SK-N-SH (cell line): ENCODE data around the gene IDH2. TPM values are rescaled to one million over a fixed set of nuclear protein-coding genes. Genes with fewer than 3 reads are reported as not detected.

Experiments used
- CTCF ChIA-PET: fragments of 300-600, 350-600 bp; formaldehyde crosslinking; extraction: SDS; loops from one replicate; lab custom pipeline; 2021; lab: Yijun Ruan, JAX
- POLR2A ChIA-PET: fragments of 350-600 bp; sonication (Branson Sonifier 250); formaldehyde crosslinking; extraction: SDS; loops from one replicate; lab custom pipeline; 2020; ENCODE audit warnings: antibody characterized with exemption, inconsistent platforms; lab: Yijun Ruan, JAX
- DNase-seq: peaks from one replicate; pipeline ENCODE4 v3.0.0; 2012
- H2AFZ ChIP-seq: fragments of 200-600 bp; sonication (generic); 2 replicates; pipeline ENCODE4 v1.8.1; 2016; ENCODE audit warnings: antibody characterized with exemption, mild to moderate bottlenecking, low read depth
- H3F3A ChIP-seq: fragments of 200-600 bp; sonication (generic); replicated peaks from 2 replicates; pipeline ENCODE3; 2016; ENCODE audit warnings: antibody characterized with exemption, mild to moderate bottlenecking; ENCODE audit not compliant: insufficient read depth
- H3K27ac ChIP-seq, 2 experiments: fragments of 200-500 bp in 1 of 2; fragments of 200-600 bp in 1 of 2; sonication (Bioruptor generic) in 1 of 2; sonication (generic), shearing (Covaris generic) in 1 of 2; 2 replicates each; pipeline versions ENCODE4 v1.5.1 to v1.6.1; 2014 to 2016; ENCODE audit warnings: low read depth in 2 of 2, inconsistent platforms in 1 of 2, low read length in 1 of 2, mild to moderate bottlenecking in 1 of 2, mixed read lengths in 1 of 2
- H3K27me3 ChIP-seq: fragments of 200-600 bp; sonication (generic), shearing (Covaris generic); 2 replicates; pipeline ENCODE4 v1.6.1; 2016; ENCODE audit warnings: mixed run types; ENCODE audit not compliant: insufficient read depth
- H3K36me3 ChIP-seq, 2 experiments: fragments of 200-500 bp in 1 of 2; fragments of 200-600 bp in 1 of 2; sonication (Bioruptor generic) in 1 of 2; sonication (generic) in 1 of 2; replicated peaks in 1 of 2; 2 replicates each; pipeline versions ENCODE3 to v1.5.1; 2014 to 2016; ENCODE audit warnings: low read length in 1 of 2, mild to moderate bottlenecking in 1 of 2; ENCODE audit not compliant: insufficient read depth in 2 of 2, control insufficient read depth in 1 of 2
- H3K4me1 ChIP-seq, 2 experiments: fragments of 200-500 bp in 1 of 2; fragments of 200-600 bp in 1 of 2; sonication (Bioruptor generic) in 1 of 2; sonication (generic), shearing (Covaris generic) in 1 of 2; 2 replicates each; pipeline versions ENCODE4 v1.5.1 to v1.6.1; 2014 to 2016; ENCODE audit warnings: low read depth in 1 of 2, low read length in 1 of 2, mixed run types in 1 of 2; ENCODE audit not compliant: insufficient read depth in 2 of 2, control insufficient read depth in 1 of 2
- H3K4me2 ChIP-seq: fragments of 200-600 bp; sonication (generic), shearing (Covaris generic); 2 replicates; pipeline ENCODE4 v1.6.1; 2017; ENCODE audit warnings: mixed run types
- H3K4me3 ChIP-seq, 2 experiments: fragments of 200-500 bp in 1 of 2; fragments of 200-600 bp in 1 of 2; sonication (Bioruptor generic) in 1 of 2; sonication (generic), shearing (Covaris generic) in 1 of 2; 2 replicates each; pipeline versions ENCODE4 v1.5.1 to v1.8.1; 2014 to 2016; ENCODE audit warnings: low read depth in 2 of 2, inconsistent platforms in 1 of 2, low read length in 1 of 2, mild to moderate bottlenecking in 1 of 2, mixed read lengths in 1 of 2, moderate library complexity in 1 of 2
- H3K79me2 ChIP-seq: fragments of 200-600 bp; sonication (generic); 2 replicates; pipeline ENCODE4 v1.8.1; 2017; ENCODE audit warnings: mild to moderate bottlenecking; ENCODE audit not compliant: insufficient read depth
- H3K9ac ChIP-seq: fragments of 200-600 bp; sonication (generic); 2 replicates; pipeline ENCODE4 v1.6.1; 2017; ENCODE audit warnings: mixed run types
- H3K9me2 ChIP-seq: fragments of 200-600 bp; sonication (generic); 2 replicates; pipeline ENCODE4 v1.6.1; 2017; ENCODE audit warnings: mixed run types
- H3K9me3 ChIP-seq: fragments of 200-600 bp; sonication (generic); 2 replicates; pipeline ENCODE4 v1.6.1; 2017; ENCODE audit warnings: mixed run types, mild to moderate bottlenecking, moderate library complexity
- H4K20me1 ChIP-seq: fragments of 200-600 bp; sonication (generic); 2 replicates; pipeline ENCODE4 v1.6.1; 2017; ENCODE audit warnings: mild to moderate bottlenecking, mixed run types; ENCODE audit not compliant: insufficient read depth
- CHD2 ChIP-seq: fragments of 150-350 bp; IDR thresholded peaks from 2 replicates; pipeline ENCODE4 v1.6.1; 2018; ENCODE audit warnings: low read length; ENCODE audit not compliant: partially characterized antibody
- EZH2phosphoT487 ChIP-seq: fragments of 200-600 bp; sonication (generic); IDR thresholded peaks from 2 replicates; pipeline ENCODE4 v1.6.1; 2017; ENCODE audit warnings: low read depth, mixed run types, mild to moderate bottlenecking, antibody characterized with exemption, moderate library complexity, borderline replicate concordance
- FOXM1 ChIP-seq: IDR thresholded peaks from 2 replicates; pipeline ENCODE4 v1.4.0; 2012; ENCODE audit warnings: low read depth, mild to moderate bottlenecking
- MAX ChIP-seq: IDR thresholded peaks from 2 replicates; pipeline ENCODE4 v1.4.0; 2012; ENCODE audit warnings: low read depth
- MEF2A ChIP-seq: IDR thresholded peaks from 2 replicates; pipeline ENCODE4 v1.4.0; 2012; ENCODE audit warnings: low read depth, borderline replicate concordance
- MXI1 ChIP-seq: IDR thresholded peaks from 2 replicates; pipeline ENCODE4 v1.6.1; 2012; ENCODE audit warnings: mild to moderate bottlenecking, low read depth, low read length, improper control_type of control experiment
- PBX3 ChIP-seq: IDR thresholded peaks from 2 replicates; pipeline ENCODE4; 2012
- POLR2AphosphoS5 ChIP-seq: IDR thresholded peaks from 2 replicates; pipeline ENCODE4 v1.6.1; 2012; ENCODE audit warnings: low read depth, low read length
- RAD21 ChIP-seq: IDR thresholded peaks from 2 replicates; pipeline ENCODE4 v1.6.1; 2012; ENCODE audit warnings: mild to moderate bottlenecking, low read length
- RCOR1 ChIP-seq: fragments of 150-350 bp; IDR thresholded peaks from 2 replicates; pipeline ENCODE4 v1.6.1; 2017; ENCODE audit warnings: antibody characterized with exemption, low read length
- REST ChIP-seq: IDR thresholded peaks from 2 replicates; pipeline ENCODE4 v1.6.1; 2012; ENCODE audit warnings: mild to moderate bottlenecking, low read depth, low read length, moderate library complexity
- RFX5 ChIP-seq: IDR thresholded peaks from 2 replicates; pipeline ENCODE4 v1.6.1; 2012; ENCODE audit warnings: mild to moderate bottlenecking, improper control_type of control experiment, low read length
- SIN3A ChIP-seq: IDR thresholded peaks from 2 replicates; pipeline ENCODE4 v1.6.1; 2012; ENCODE audit warnings: low read depth, mild to moderate bottlenecking, low read length, moderate library complexity, borderline replicate concordance
- SMC3 ChIP-seq: IDR thresholded peaks from 2 replicates; pipeline ENCODE4 v1.6.1; 2012; ENCODE audit warnings: low read depth, low read length, improper control_type of control experiment
- TCF12 ChIP-seq: IDR thresholded peaks from 2 replicates; pipeline ENCODE4 v1.4.0; 2012
- TEAD4 ChIP-seq: IDR thresholded peaks from 2 replicates; pipeline ENCODE4 v1.4.0; 2012; ENCODE audit warnings: mild to moderate bottlenecking, borderline replicate concordance; ENCODE audit not compliant: insufficient read depth
- YY1 ChIP-seq: IDR thresholded peaks from 2 replicates; pipeline ENCODE4 v1.4.0; 2012; ENCODE audit warnings: low read depth, mild to moderate bottlenecking
- ZBTB33 ChIP-seq: IDR thresholded peaks from 2 replicates; pipeline ENCODE4 v1.4.0; 2012; ENCODE audit warnings: low read depth, borderline replicate concordance
- WGBS: methylation state at CpG from one replicate; pipeline ENCODE4 v1.1.6; 2017; ENCODE audit warnings: low lambda C conversion rate; 5-methylcytosine and 5-hydroxymethylcytosine counted together
- polyA plus RNA-seq, 3 experiments: library from polyadenylated mRNA; depleted of rRNA; stranded (reverse); fragments of >200 nt; gene quantifications; 2 replicates each; pipeline ENCODE4 v1.2.3, GENCODE V29; 2012
- TF ChIP-seq, protein P1 (sequence below): fragments of 150-350 bp; IDR thresholded peaks from 2 replicates; pipeline ENCODE4 v1.6.1; 2016; ENCODE audit warnings: mild to moderate bottlenecking, low read depth, low read length

The IDH2 gene
- polyA plus RNA-seq, 1 of the 3 experiments (the other 2 are of a cell fraction) = 25.2 TPM

GRCh38 chr15:90095521-90095959 lies 6.7 kb downstream of the IDH2 start:
- no peaks in the 10 kb centered on the region for H3K9me2 ChIP-seq
- no peak for TF ChIP-seq SIN3A
- no peak for TF ChIP-seq PBX3
- no peak for TF ChIP-seq MXI1
- TF ChIP-seq MEF2A = no peak
- no peak for TF ChIP-seq CHD2
- TF ChIP-seq REST = no peak
- no peak for TF ChIP-seq RAD21
- TF ChIP-seq, protein P1, sequence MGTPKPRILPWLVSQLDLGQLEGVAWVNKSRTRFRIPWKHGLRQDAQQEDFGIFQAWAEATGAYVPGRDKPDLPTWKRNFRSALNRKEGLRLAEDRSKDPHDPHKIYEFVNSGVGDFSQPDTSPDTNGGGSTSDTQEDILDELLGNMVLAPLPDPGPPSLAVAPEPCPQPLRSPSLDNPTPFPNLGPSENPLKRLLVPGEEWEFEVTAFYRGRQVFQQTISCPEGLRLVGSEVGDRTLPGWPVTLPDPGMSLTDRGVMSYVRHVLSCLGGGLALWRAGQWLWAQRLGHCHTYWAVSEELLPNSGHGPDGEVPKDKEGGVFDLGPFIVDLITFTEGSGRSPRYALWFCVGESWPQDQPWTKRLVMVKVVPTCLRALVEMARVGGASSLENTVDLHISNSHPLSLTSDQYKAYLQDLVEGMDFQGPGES = no peak
- no peak for TF ChIP-seq RCOR1
- TF ChIP-seq EZH2phosphoT487 = no peak
- no peak for TF ChIP-seq ZBTB33
- TF ChIP-seq TCF12 = no peak
- no peak for TF ChIP-seq YY1
- no peak for TF ChIP-seq TEAD4
- TF ChIP-seq SMC3 = no peak
- TF ChIP-seq MAX = no peak
- no peak for TF ChIP-seq FOXM1
- no peak for TF ChIP-seq POLR2AphosphoS5
- no peak for TF ChIP-seq RFX5
- no peak overlapping the region for H2AFZ ChIP-seq
- H3K36me3 ChIP-seq = no peaks in the 10 kb centered on the region
- H3F3A ChIP-seq = peaks cover 3% of the 10 kb centered on the region
- ChIA-PET CTCF (no interaction called here), POLR2A (no interaction called here)
- H4K20me1 ChIP-seq = no peaks in the 10 kb centered on the region
- H3K27me3 ChIP-seq = no peaks in the 10 kb centered on the region
- H3K4me3 ChIP-seq = no peak overlapping the region
- no peak overlapping the region for H3K27ac ChIP-seq
- no peak overlapping the region for H3K4me2 ChIP-seq
- no peak for DNase-seq
- peaks cover 8% of the 10 kb centered on the region for H3K79me2 ChIP-seq
- 86% methylated on average over 2 of the region's 3 CpGs for WGBS
- no peak overlapping the region for H3K9ac ChIP-seq
- no peaks in the 10 kb centered on the region for H3K9me3 ChIP-seq
- peaks cover 5 to 19% of the 10 kb centered on the region in 2 experiments; a peak in 2 of 4 replicates for H3K4me1 ChIP-seq
